ENCODE measurements around the gene AAGAB.

DNA sequence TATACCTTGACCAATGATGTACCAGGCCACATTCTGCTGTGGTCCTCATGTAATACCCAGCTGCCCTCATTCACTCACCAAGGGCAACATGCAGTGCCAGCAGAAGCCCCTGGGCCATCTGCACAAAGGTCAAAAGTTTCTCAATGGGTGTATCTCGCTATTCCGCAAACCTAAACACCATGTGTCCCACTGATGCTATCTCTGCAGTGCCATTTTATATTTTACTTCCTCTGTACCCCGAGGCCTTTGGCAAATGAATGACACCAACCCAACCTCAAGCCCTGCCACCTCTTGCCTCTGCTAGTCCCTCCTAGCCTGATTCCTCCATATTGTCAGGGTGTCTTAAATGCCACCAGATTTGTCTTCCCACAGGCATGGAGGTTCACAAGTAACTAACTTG, 59.2 kb downstream of the AAGAB start:
- TF ChIP-seq, protein P1, sequence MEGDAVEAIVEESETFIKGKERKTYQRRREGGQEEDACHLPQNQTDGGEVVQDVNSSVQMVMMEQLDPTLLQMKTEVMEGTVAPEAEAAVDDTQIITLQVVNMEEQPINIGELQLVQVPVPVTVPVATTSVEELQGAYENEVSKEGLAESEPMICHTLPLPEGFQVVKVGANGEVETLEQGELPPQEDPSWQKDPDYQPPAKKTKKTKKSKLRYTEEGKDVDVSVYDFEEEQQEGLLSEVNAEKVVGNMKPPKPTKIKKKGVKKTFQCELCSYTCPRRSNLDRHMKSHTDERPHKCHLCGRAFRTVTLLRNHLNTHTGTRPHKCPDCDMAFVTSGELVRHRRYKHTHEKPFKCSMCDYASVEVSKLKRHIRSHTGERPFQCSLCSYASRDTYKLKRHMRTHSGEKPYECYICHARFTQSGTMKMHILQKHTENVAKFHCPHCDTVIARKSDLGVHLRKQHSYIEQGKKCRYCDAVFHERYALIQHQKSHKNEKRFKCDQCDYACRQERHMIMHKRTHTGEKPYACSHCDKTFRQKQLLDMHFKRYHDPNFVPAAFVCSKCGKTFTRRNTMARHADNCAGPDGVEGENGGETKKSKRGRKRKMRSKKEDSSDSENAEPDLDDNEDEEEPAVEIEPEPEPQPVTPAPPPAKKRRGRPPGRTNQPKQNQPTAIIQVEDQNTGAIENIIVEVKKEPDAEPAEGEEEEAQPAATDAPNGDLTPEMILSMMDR (conservative IDR thresholded peaks at IDR 0.05) = no peak
- TF ChIP-seq ZFX (IDR thresholded peaks at IDR 0.05) = no peak

All from C4-2B (cell line).